Glutamatergic neuron (in vitro differentiated cells): Measurements from ENCODE around the gene FANCG. TPM values are rescaled to one million over a fixed set of nuclear protein-coding genes. Genes with fewer than 3 reads are reported as not detected.

Experiments
- DNase-seq: peaks from one replicate; pipeline ENCODE4 v3.0.0; 2022
- H3K27ac Mint-ChIP-seq: one replicate; pipeline ENCODE4 v1.8.0; 2020; ENCODE audit warnings: mild to moderate bottlenecking, mixed read lengths, inconsistent platforms; ENCODE audit not compliant: unreplicated experiment
- H3K27me3 Mint-ChIP-seq: one replicate; pipeline ENCODE4 v1.8.0; 2020; ENCODE audit warnings: mild to moderate bottlenecking, moderate library complexity, mixed read lengths, inconsistent platforms; ENCODE audit not compliant: unreplicated experiment
- H3K36me3 Mint-ChIP-seq: one replicate; pipeline ENCODE4 v1.8.0; 2020; ENCODE audit warnings: mild to moderate bottlenecking, mixed read lengths, inconsistent platforms; ENCODE audit not compliant: unreplicated experiment
- H3K4me1 Mint-ChIP-seq: one replicate; pipeline ENCODE4 v1.8.0; 2020; ENCODE audit warnings: mild to moderate bottlenecking, low read depth, mixed read lengths, inconsistent platforms; ENCODE audit not compliant: unreplicated experiment
- H3K4me3 Mint-ChIP-seq: one replicate; pipeline ENCODE4 v1.8.0; 2020; ENCODE audit warnings: mild to moderate bottlenecking, mixed read lengths, inconsistent platforms; ENCODE audit not compliant: unreplicated experiment
- H3K9me3 Mint-ChIP-seq: one replicate; pipeline ENCODE4 v1.8.0; 2020; ENCODE audit warnings: mild to moderate bottlenecking, moderate library complexity, mixed read lengths, inconsistent platforms; ENCODE audit not compliant: unreplicated experiment
- total RNA-seq: library from RNA; stranded (reverse); fragmentation: NEBNext Ultra II Directional; extraction: Animal tissue kit (Norgen Biotek cat#: 25700); gene quantifications from one replicate; pipeline ENCODE4 v1.2.1, GENCODE V29; 2021; ENCODE audit not compliant: unreplicated experiment
- TF ChIP-seq, protein P1 (sequence below): fragments of 200-600 bp; sonication (generic); IDR thresholded peaks from one replicate; pipeline ENCODE4 v1.5.0; 2021; ENCODE audit not compliant: partially characterized antibody, unreplicated experiment

The FANCG gene
- total RNA-seq, 1 donor from 2014 or later, result 49.0 TPM

DNA sequence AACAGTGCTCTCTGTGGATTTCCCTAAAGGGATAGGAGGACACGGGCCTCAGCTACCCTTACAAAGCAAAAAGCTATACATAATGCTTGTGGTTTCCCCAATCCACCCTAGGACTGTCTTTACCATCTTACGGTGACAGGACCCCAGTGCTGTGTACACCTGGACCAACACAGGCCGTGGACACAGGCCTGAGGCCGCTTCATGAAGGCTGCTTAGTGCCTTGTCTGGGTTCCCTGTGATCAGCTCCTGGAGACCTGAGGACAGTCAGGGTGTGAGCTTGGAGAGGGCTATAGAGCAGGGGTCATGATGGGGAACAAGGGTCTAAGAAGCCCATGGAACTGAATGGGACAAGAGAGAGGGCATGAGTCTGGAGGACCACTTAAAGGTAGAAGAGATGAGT, 2.9 kb downstream of the FANCG start:
- Mint-ChIP-seq H3K36me3 (peaks cover 3% of the 10 kb centered on the region), H3K4me1 (peaks cover 16% of the 10 kb centered on the region), H3K9me3 (peaks cover 12% of the 10 kb centered on the region), H3K27me3 (peaks cover 19% of the 10 kb centered on the region), H3K27ac (no peak overlapping the region), H3K4me3 (no peak overlapping the region)
- no peak for DNase-seq
- TF ChIP-seq, protein P1, sequence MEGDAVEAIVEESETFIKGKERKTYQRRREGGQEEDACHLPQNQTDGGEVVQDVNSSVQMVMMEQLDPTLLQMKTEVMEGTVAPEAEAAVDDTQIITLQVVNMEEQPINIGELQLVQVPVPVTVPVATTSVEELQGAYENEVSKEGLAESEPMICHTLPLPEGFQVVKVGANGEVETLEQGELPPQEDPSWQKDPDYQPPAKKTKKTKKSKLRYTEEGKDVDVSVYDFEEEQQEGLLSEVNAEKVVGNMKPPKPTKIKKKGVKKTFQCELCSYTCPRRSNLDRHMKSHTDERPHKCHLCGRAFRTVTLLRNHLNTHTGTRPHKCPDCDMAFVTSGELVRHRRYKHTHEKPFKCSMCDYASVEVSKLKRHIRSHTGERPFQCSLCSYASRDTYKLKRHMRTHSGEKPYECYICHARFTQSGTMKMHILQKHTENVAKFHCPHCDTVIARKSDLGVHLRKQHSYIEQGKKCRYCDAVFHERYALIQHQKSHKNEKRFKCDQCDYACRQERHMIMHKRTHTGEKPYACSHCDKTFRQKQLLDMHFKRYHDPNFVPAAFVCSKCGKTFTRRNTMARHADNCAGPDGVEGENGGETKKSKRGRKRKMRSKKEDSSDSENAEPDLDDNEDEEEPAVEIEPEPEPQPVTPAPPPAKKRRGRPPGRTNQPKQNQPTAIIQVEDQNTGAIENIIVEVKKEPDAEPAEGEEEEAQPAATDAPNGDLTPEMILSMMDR, result no peak

DNA sequence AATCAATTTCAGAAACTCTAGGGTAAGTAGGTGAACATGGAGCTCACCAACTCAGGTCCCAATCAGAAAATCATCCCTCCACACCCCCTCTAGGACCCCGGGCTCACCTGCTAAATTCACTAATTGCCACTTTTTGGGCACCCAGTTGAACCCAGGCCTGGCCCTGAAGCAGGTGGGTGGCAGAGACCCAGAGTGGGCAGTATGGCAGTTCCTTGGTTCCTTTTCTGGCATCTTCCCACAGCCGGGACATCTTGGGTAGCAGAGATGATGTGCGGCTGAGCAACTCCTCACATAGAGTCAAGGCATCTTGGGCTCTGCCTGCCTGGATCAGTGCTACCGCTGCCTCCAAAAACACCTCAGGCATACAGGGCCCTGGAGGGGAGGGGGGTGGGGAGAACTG, 4.4 kb downstream of the FANCG start:
- H3K27ac Mint-ChIP-seq, result no peak overlapping the region
- peaks cover 23% of the 10 kb centered on the region for H3K27me3 Mint-ChIP-seq
- TF ChIP-seq, protein P1, result no peak
- peaks cover 17% of the 10 kb centered on the region for H3K9me3 Mint-ChIP-seq
- peaks cover 3% of the 10 kb centered on the region for H3K36me3 Mint-ChIP-seq
- H3K4me3 Mint-ChIP-seq, result no peak overlapping the region
- peaks cover 22% of the 10 kb centered on the region for H3K4me1 Mint-ChIP-seq
- DNase-seq, result no peak

DNA sequence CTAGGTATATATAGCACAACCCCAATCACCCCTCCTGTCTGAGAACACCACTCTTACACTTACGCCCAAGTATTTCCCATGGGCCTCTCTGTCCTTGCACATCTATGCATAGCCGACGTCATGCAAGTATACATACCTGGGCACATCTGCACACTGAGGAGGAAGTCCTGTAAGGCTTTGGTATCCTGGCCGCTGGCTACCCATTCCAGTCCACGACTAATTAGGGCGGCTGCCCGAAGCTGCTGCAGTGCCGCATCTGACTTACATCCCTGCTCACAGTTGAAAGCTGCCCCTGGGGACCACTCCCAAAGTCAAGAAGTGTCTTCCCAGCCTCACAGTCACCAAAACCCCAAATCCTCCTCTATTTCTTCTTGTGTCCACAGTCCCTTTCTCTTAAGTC, 5.0 kb downstream of the FANCG start:
- Mint-ChIP-seq H3K4me3 (no peak overlapping the region), H3K9me3 (peaks cover 14% of the 10 kb centered on the region), H3K36me3 (peaks cover 3% of the 10 kb centered on the region), H3K27ac (no peak overlapping the region), H3K4me1 (peaks cover 25% of the 10 kb centered on the region), H3K27me3 (peaks cover 23% of the 10 kb centered on the region)
- no peak for DNase-seq
- TF ChIP-seq, protein P1, result no peak

DNA sequence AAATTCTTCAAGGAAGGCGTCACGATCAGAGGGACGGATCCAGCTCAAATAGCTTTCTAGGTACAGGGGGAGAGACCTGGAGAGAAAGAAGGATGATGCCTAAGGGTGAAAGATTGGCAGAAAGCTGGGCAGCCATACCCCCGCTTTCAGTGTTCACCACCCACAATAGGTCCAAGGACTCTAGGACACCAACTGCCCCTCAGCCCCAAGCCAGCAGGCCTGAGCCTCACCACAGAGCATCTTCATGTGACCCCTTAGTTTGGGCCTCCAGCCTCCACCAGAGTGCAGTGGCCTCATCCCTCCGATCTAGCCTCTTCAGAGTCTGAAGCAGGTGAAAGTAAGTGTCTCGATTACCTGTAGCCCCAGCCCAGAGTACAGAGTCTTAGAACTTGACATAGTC, 5.6 kb downstream of the FANCG start:
- Mint-ChIP-seq H3K4me3 (no peak overlapping the region), H3K9me3 (peaks cover 14% of the 10 kb centered on the region), H3K27me3 (peaks cover 23% of the 10 kb centered on the region), H3K4me1 (peaks cover 28% of the 10 kb centered on the region), H3K27ac (no peak overlapping the region), H3K36me3 (peaks cover 3% of the 10 kb centered on the region)
- TF ChIP-seq, protein P1, result no peak
- no peak for DNase-seq

DNA sequence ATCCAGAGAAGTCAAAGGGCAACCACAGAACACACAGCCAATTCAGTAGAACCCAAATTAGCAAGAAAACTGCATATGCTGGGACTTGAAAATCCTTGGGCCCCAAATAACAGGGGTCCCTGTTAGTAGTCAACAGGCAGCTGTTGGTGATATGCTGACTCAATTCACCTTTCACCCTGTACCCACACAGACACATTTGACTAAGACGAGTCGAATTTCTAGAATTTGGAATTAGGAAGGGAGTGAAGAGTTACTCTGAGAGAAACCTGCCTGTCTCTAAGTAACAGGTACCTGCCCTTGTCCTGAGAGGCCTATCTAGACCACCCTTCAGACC, 6.5 kb downstream of the FANCG start:
- no peak for DNase-seq
- H3K27me3 Mint-ChIP-seq, result peaks cover 19% of the 10 kb centered on the region
- TF ChIP-seq, protein P1, result no peak
- peaks cover 3% of the 10 kb centered on the region for H3K36me3 Mint-ChIP-seq
- peak overlapping the region; percentile 87 for H3K4me3 Mint-ChIP-seq
- H3K27ac Mint-ChIP-seq, result peak overlapping the region; percentile 95
- H3K9me3 Mint-ChIP-seq, result peaks cover 15% of the 10 kb centered on the region
- H3K4me1 Mint-ChIP-seq, result peaks cover 31% of the 10 kb centered on the region
